ENCODE results near the gene STK24.

- TF ChIP-seq BCLAF1 (IDR thresholded peaks at IDR 0.05) (no peak), CTCF (IDR thresholded peaks at IDR 0.05 in 2 of 3, conservative IDR thresholded peaks at IDR 0.05 in 1 of 3; ENCODE audit: control insufficient read depth in 2 of 3, extremely low read depth in 1 of 3, insufficient read depth in 1 of 3, low read depth in 3 of 3, low read length in 3 of 3) (no peak), RAD21 (IDR thresholded peaks at IDR 0.05; ENCODE audit: insufficient read depth, low read depth, low read length) (no peak), ATF2 (IDR thresholded peaks at IDR 0.05; ENCODE audit: low read length) (no peak), POLR2AphosphoS5 (IDR thresholded peaks at IDR 0.05; ENCODE audit: low read length) (no peak), CEBPZ (IDR thresholded peaks at IDR 0.05; ENCODE audit: low read depth, low read length) (no peak), CHD2 (IDR thresholded peaks at IDR 0.05; ENCODE audit: borderline replicate concordance, low read depth, low read length) (no peak), CREM (IDR thresholded peaks at IDR 0.05; ENCODE audit: low read depth) (no peak), ZNF274 (IDR thresholded peaks at IDR 0.05; ENCODE audit: insufficient read depth, insufficient read length) (no peak), SUPT20H (IDR thresholded peaks at IDR 0.05; ENCODE audit: borderline replicate concordance, control insufficient read depth, low read depth, low read length) (no peak), RUNX3 (IDR thresholded peaks at IDR 0.05; ENCODE audit: low read length) (no peak), SRF (IDR thresholded peaks at IDR 0.05; ENCODE audit: low read depth in 2 of 2, low read length in 2 of 2) (no peak), PBX3 (IDR thresholded peaks at IDR 0.05; ENCODE audit: insufficient replicate concordance, low read depth, low read length) (no peak)
These were observed 93.2 kb downstream of the STK24 start for GRCh38 chr13:98483601-98484288.
